Measurements from ENCODE around the gene LRP5. TPM values are rescaled to one million over a fixed set of nuclear protein-coding genes. Genes with fewer than 3 reads are reported as not detected.
A peak's percentile ranks its signal among the peaks of the same experiment; 100 is the strongest.

The LRP5 gene
- total and polyA plus RNA-seq, 8 donors = 11.8 to 152 (median 44.2) TPM

DNA sequence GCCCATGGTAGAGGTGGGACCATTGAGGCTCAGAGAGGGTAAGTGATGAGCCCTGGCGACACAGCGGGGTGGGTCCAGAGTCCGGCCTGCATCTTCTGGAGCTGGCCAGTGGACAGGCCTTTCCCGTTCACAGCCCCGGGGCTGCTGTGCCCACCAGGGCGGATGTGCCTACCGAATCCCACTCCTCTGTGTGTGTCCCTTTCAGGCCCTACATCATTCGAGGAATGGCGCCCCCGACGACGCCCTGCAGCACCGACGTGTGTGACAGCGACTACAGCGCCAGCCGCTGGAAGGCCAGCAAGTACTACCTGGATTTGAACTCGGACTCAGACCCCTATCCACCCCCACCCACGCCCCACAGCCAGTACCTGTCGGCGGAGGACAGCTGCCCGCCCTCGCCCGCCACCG, 136.2 kb downstream of the LRP5 start:
- peaks cover 10 to 53% (median 39%) of the 10 kb centered on the region in 4 donors for H3K36me3 ChIP-seq
- TF ChIP-seq, protein P1, sequence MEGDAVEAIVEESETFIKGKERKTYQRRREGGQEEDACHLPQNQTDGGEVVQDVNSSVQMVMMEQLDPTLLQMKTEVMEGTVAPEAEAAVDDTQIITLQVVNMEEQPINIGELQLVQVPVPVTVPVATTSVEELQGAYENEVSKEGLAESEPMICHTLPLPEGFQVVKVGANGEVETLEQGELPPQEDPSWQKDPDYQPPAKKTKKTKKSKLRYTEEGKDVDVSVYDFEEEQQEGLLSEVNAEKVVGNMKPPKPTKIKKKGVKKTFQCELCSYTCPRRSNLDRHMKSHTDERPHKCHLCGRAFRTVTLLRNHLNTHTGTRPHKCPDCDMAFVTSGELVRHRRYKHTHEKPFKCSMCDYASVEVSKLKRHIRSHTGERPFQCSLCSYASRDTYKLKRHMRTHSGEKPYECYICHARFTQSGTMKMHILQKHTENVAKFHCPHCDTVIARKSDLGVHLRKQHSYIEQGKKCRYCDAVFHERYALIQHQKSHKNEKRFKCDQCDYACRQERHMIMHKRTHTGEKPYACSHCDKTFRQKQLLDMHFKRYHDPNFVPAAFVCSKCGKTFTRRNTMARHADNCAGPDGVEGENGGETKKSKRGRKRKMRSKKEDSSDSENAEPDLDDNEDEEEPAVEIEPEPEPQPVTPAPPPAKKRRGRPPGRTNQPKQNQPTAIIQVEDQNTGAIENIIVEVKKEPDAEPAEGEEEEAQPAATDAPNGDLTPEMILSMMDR (IDR thresholded peaks at IDR 0.05) = no peak
- TF ChIP-seq POLR2AphosphoS5 (IDR thresholded peaks at IDR 0.05) (no peak), EP300 (IDR thresholded peaks at IDR 0.05) (no peak), POLR2A (IDR thresholded peaks at IDR 0.05) (no peak)
- no peak overlapping the region for H3K4me3 ChIP-seq
- no peak for DNase-seq
- 89 to 95% (median 94%) methylated on average over 23 to 25 of the region's 25 CpGs for WGBS, 5 donors
- no peaks in the 10 kb centered on the region for H3K27me3 ChIP-seq
- H3K4me1 ChIP-seq = peaks cover 0 to 10% (median 8%) of the 10 kb centered on the region in 4 donors
- intact Hi-C loops (cut with DNase I; ENCODE audit: low total_unique reads) = loop anchor here (5.0 kb wide), 1 partner anchor 191 kb away; no protein-coding TSS in a partner anchor
- no peaks in the 10 kb centered on the region for H3K9me3 ChIP-seq
- peak overlapping the region in 1 of 5 donors; percentile 4 for H3K27ac ChIP-seq

DNA sequence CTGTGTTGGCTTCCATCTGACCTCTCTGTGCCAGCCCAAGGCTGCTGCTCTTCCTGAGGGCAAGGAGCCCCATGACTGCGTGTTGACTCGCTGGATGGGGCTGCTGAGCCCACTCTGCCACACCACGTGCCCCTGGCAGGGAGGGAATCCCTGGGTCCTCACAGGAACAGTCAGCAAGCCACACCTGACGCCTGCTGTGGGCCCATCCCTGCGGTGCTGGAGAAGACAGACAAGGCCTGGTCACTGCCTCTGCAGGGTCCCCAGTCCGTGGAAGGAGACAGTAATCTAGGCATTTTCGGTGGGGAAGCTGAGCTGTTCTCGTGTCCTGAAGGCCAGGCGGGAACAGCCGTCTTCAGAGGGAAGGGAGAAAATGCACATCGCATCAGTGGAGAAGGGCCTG, 137.6 kb downstream of the LRP5 start:
- Histone ChIP-seq H3K9me3 (no peaks in the 10 kb centered on the region), H3K4me3 (no peak overlapping the region), H3K27me3 (no peaks in the 10 kb centered on the region), H3K4me1 (peaks cover 0 to 14% (median 8%) of the 10 kb centered on the region in 4 donors), H3K36me3 (peaks cover 10 to 47% (median 36%) of the 10 kb centered on the region in 4 donors), H3K27ac (peak overlapping the region in 1 of 5 donors; percentile 42)
- DNase-seq = no peak
- 93 to 95% (median 95%) methylated on average over 10 to 11 of the region's 11 CpGs for WGBS, 5 donors
- TF ChIP-seq, protein P1 (IDR thresholded peaks at IDR 0.05) = no peak
- TF ChIP-seq POLR2AphosphoS5 (IDR thresholded peaks at IDR 0.05) (no peak), EP300 (IDR thresholded peaks at IDR 0.05) (no peak), POLR2A (IDR thresholded peaks at IDR 0.05) (no peak)
- intact Hi-C loops (cut with DNase I; ENCODE audit: low total_unique reads) = loop anchor here (5.0 kb wide), 1 partner anchor 193 kb away; no protein-coding TSS in a partner anchor

DNA sequence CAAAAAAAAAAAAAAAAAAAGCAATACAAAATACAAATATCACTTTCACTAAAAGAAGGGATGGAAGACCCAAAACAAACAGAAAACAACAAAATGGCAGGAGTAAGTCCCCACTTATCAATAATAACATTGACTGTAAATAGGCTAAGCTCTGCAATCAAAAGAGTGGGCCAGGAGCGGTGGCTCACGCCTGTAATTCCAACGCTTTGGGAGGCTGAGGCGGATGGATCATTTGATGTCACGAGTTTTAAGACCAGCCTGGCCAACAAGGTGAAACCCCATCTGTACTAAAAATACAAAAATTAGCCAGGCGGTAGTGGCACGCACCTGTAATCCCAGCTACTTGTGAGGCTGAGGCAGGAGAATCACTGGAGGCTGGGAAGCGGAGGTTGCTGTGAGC, 138.3 kb downstream of the LRP5 start:
- H3K27ac ChIP-seq = no peak overlapping the region
- no peak for DNase-seq
- peaks cover 10 to 41% (median 35%) of the 10 kb centered on the region in 4 donors for H3K36me3 ChIP-seq
- no peaks in the 10 kb centered on the region for H3K27me3 ChIP-seq
- 92 to 96% (median 95%) methylated on average over 8 of the region's 8 CpGs for WGBS, 5 donors
- H3K4me1 ChIP-seq = peaks cover 0 to 19% (median 8%) of the 10 kb centered on the region in 4 donors
- intact Hi-C loops (cut with DNase I; ENCODE audit: low total_unique reads) = no loop called here
- TF ChIP-seq POLR2AphosphoS5 (IDR thresholded peaks at IDR 0.05) = no peak
- TF ChIP-seq, protein P1 (IDR thresholded peaks at IDR 0.05) = no peak
- no peak for TF ChIP-seq POLR2A (IDR thresholded peaks at IDR 0.05)
- no peak for TF ChIP-seq EP300 (IDR thresholded peaks at IDR 0.05)
- H3K9me3 ChIP-seq = no peaks in the 10 kb centered on the region
- no peak overlapping the region for H3K4me3 ChIP-seq

DNA sequence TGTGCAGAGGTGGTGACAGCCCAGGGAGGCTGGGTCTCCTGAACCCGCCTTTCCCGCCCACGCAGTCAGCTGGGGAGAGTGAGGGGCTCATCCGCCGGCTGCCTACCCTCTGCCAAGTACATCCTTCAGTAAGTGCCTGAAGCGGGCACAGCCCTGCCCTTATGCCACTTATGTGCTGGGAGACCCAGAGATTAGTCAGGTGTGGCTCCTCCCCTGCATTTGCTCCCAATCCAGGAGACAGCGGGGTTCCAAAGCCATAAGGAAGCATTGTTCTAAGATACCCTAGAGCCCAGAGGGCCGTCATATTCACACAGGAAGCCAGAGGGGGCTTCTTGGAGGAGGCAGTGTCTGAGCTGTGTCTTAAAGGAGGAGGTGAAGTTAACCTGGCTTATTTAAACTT, 142.4 kb downstream of the LRP5 start:
- Histone ChIP-seq H3K4me3 (no peak overlapping the region), H3K36me3 (peaks cover 0 to 4% (median 2%) of the 10 kb centered on the region in 4 donors), H3K9me3 (no peaks in the 10 kb centered on the region), H3K27ac (no peak overlapping the region), H3K27me3 (no peaks in the 10 kb centered on the region), H3K4me1 (peaks cover 0 to 16% (median 5%) of the 10 kb centered on the region in 4 donors)
- TF ChIP-seq POLR2AphosphoS5 (IDR thresholded peaks at IDR 0.05) = no peak
- no peak for DNase-seq
- intact Hi-C loops (cut with DNase I; ENCODE audit: low total_unique reads) = no loop called here
- 26 to 65% (median 38%) methylated on average over 4 to 8 of the region's 8 CpGs for WGBS, 5 donors

DNA sequence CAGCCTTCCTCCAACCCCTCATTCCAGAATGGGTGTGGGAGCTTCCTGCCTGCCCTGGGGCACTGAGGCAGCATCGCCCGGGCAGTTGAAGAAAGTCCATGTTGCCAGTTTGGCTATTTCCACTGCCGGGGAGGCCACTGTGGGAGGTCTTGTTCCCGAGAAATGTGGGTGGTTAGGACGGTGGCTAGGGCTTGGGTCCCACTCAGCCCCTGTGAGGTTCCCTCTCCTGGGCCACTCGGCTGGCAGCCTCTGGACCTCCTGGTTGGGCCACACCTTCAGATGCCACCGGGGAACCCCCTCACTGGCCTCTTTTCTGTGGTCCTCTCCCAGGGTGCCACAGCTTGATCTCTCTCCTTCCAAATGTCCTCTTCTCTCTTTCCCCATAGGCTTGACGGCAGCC, 143.1 kb downstream of the LRP5 start:
- H3K36me3 ChIP-seq = no peaks in the 10 kb centered on the region
- no peak overlapping the region for H3K4me3 ChIP-seq
- H3K27me3 ChIP-seq = no peaks in the 10 kb centered on the region
- intact Hi-C loops (cut with DNase I; ENCODE audit: low total_unique reads) = no loop called here
- H3K27ac ChIP-seq = no peak overlapping the region
- DNase-seq = no peak
- WGBS, 5 donors = 66 to 85% (median 77%) methylated on average over 6 to 8 of the region's 8 CpGs
- TF ChIP-seq POLR2AphosphoS5 (IDR thresholded peaks at IDR 0.05) = no peak
- TF ChIP-seq, protein P1 (IDR thresholded peaks at IDR 0.05) = no peak
- no peak for TF ChIP-seq EP300 (IDR thresholded peaks at IDR 0.05)
- no peak for TF ChIP-seq POLR2A (IDR thresholded peaks at IDR 0.05)
- no peaks in the 10 kb centered on the region for H3K9me3 ChIP-seq
- peaks cover 0 to 20% (median 8%) of the 10 kb centered on the region in 4 donors for H3K4me1 ChIP-seq
